ENCODE measurements around the gene MPI.

GRCh38 chr15:74856537-74856936 is 33.3 kb upstream of the MPI start:
- TF ChIP-seq CTCF (IDR thresholded peaks at IDR 0.05) (no peak), POLR2A (IDR thresholded peaks at IDR 0.05) (no peak)
